ENCODE measurements around the gene CYB561. TPM values are rescaled to one million over a fixed set of nuclear protein-coding genes. Genes with fewer than 3 reads are reported as not detected.

CYB561 gene
- total RNA-seq, 1 experiment from 2014 or later, result 40.1 TPM

GRCh38 chr17:63431939-63432804, 13.9 kb downstream of the CYB561 start:
- H3K9me3 ChIP-seq (ENCODE audit: control insufficient read depth, insufficient read depth, low read depth, low read length), result no peaks in the 10 kb centered on the region
- POLR2A ChIA-PET, result interaction anchor here (0.6 kb wide), 1 partner anchor 396 kb away, joined by 3 read pairs; no protein-coding TSS in a partner anchor
- ATAC-seq (no peak), DNase-seq (ENCODE audit: low read depth, low spot score) (no peak)
- intact Hi-C loops (cut with micrococcal nuclease; ENCODE audit: unreplicated experiment), result no loop called here
- CTCF ChIA-PET, result interaction anchor here (0.6 to 2.8 kb wide), 2 partner anchors 47 to 309 kb away, joined by 3 to 9 read pairs; no protein-coding TSS in a partner anchor
- H3K4me1 ChIP-seq (ENCODE audit: control insufficient read depth, insufficient read depth, low read length), result peaks cover 75% of the 10 kb centered on the region
- H3K4me3 ChIP-seq (ENCODE audit: low read depth in 2 of 2, low read length in 2 of 2), result no peak overlapping the region
- no peaks in the 10 kb centered on the region for H3K27me3 ChIP-seq (ENCODE audit: control insufficient read depth, insufficient read depth, low read length)
- H3K36me3 ChIP-seq (ENCODE audit: control insufficient read depth, insufficient read depth, low read length), result no peaks in the 10 kb centered on the region
- TF ChIP-seq REST (IDR thresholded peaks at IDR 0.05; ENCODE audit: insufficient read depth in 1 of 2, low read depth in 2 of 2, low read length in 1 of 2), result no peak
- peak; percentile 85 for TF ChIP-seq TCF7L2 (IDR thresholded peaks at IDR 0.05; ENCODE audit: low read depth, low read length)
- peak overlapping the region; percentile 83 for H3K27ac ChIP-seq (ENCODE audit: low read length)
- in situ Hi-C loops (cut with HindIII; ENCODE audit: low pct_unique_long_range_greater_than_20kb, low sequenced_read_pairs), result no loop called here
- TSS peak; percentile 83 for BruUV-seq (replicated peaks)

- ATAC-seq (no peak), DNase-seq (ENCODE audit: low read depth, low spot score) (no peak)
- H3K36me3 ChIP-seq (ENCODE audit: control insufficient read depth, insufficient read depth, low read length), result no peaks in the 10 kb centered on the region
- CTCF ChIA-PET, result interaction anchor here (0.6 to 2.8 kb wide), 2 partner anchors 47 to 310 kb away, joined by 3 to 9 read pairs; no protein-coding TSS in a partner anchor
- peaks cover 75% of the 10 kb centered on the region for H3K4me1 ChIP-seq (ENCODE audit: control insufficient read depth, insufficient read depth, low read length)
- intact Hi-C loops (cut with micrococcal nuclease; ENCODE audit: unreplicated experiment), result no loop called here
- BruUV-seq (replicated peaks), result no TSS peak
- H3K27ac ChIP-seq (ENCODE audit: low read length), result peak overlapping the region; percentile 83
- no peak overlapping the region for H3K4me3 ChIP-seq (ENCODE audit: low read depth in 2 of 2, low read length in 2 of 2)
- TF ChIP-seq POLR2AphosphoS5 (IDR thresholded peaks at IDR 0.05; ENCODE audit: low read depth, low read length) (no peak), SIN3A (IDR thresholded peaks at IDR 0.05; ENCODE audit: borderline replicate concordance, insufficient read depth, low read depth, low read length) (no peak), CTCF (IDR thresholded peaks at IDR 0.05) (no peak), TCF7L2 (IDR thresholded peaks at IDR 0.05; ENCODE audit: low read depth, low read length) (no peak), REST (IDR thresholded peaks at IDR 0.05; ENCODE audit: insufficient read depth in 1 of 2, low read depth in 2 of 2, low read length in 1 of 2) (no peak)
- H3K27me3 ChIP-seq (ENCODE audit: control insufficient read depth, insufficient read depth, low read length), result no peaks in the 10 kb centered on the region
- in situ Hi-C loops (cut with HindIII; ENCODE audit: low pct_unique_long_range_greater_than_20kb, low sequenced_read_pairs), result no loop called here
- H3K9me3 ChIP-seq (ENCODE audit: control insufficient read depth, insufficient read depth, low read depth, low read length), result no peaks in the 10 kb centered on the region
- POLR2A ChIA-PET, result no interaction called here
These were observed 14.5 kb downstream of the CYB561 start for GRCh38 chr17:63431618-63431938.

Data from Panc1 (cell line).